Measurements from ENCODE around the gene SKI. TPM values are rescaled to one million over a fixed set of nuclear protein-coding genes. Genes with fewer than 3 reads are reported as not detected.

Gene SKI
- total RNA-seq, 1 experiment from 2014 or later = 89.5 TPM

DNA sequence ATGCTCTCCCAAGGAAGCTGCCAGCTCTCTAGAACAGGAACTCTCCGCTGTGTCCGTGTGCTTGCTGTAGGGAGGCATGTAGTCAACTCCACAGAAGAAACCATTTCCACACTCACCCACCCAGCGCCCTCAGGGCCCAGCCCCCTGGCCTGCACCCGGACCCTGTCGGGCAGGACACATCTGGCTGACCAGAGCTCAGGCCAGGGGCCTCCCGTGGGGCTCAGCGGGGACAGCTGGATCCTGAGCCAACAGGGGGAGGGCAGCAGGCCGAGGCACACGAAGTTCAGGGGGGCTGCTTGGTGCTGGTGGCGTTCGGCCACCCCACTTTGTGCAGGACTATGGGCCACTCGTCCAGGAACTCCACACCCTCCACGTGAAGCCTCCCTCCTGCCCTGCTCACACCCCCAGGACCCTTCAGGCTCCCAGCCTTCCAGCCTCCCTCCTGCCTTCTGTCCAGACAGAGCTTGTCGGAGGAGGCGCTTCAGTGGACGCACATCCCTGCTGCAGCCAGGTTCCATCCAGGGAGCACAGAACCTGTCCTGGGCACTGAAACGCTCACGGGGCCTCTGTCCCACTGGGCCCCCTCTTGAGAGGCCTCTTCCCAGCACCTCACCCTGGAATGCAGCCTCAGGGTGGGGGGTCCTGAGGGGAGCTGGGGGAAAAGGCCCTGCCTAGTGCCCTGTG is 18.6 kb upstream of the SKI start:
- H3K14ac ChIP-seq (ENCODE audit: insufficient read depth, low read length) = no peak overlapping the region
- TF ChIP-seq CTCF (conservative IDR thresholded peaks at IDR 0.05) = no peak
- no peak overlapping the region for H2BK15ac ChIP-seq (ENCODE audit: low read depth, low read length)
- H3T11ph ChIP-seq (ENCODE audit: low read length) = no peak overlapping the region
- no peak overlapping the region for H3K9ac ChIP-seq (ENCODE audit: extremely low read depth, insufficient read length, low read length)
- no peaks in the 10 kb centered on the region for H3K4me1 ChIP-seq (ENCODE audit: insufficient read depth, low read length)
- H3K27ac ChIP-seq (ENCODE audit: insufficient read length, low read depth, low read length) = no peak overlapping the region
- no peaks in the 10 kb centered on the region for H3K79me1 ChIP-seq (ENCODE audit: insufficient read depth, low read depth, low read length, poor library complexity, severe bottlenecking)
- no peaks in the 10 kb centered on the region for H3K79me2 ChIP-seq (ENCODE audit: insufficient read depth, low read length)
- H2BK12ac ChIP-seq (ENCODE audit: insufficient read length, low read depth, low read length) = no peak overlapping the region
- no peak for DNase-seq
- no peak overlapping the region for H4K91ac ChIP-seq (ENCODE audit: insufficient read length, low read depth, low read length)
- peak overlapping the region in 1 of 3 experiments; percentile 83; a peak in 2 of 7 replicates for H3K27ac Mint-ChIP-seq
- no peak overlapping the region for H2BK5ac ChIP-seq (ENCODE audit: insufficient read length, low read length)
- no peak overlapping the region for H3K23ac ChIP-seq (ENCODE audit: insufficient read length, low read depth, low read length)
- peak overlapping the region in 1 of 2 experiments; percentile 19; a peak in 1 of 5 replicates for H3K4me3 Mint-ChIP-seq
- no peak overlapping the region for H3K56ac ChIP-seq (ENCODE audit: insufficient read length, low read depth, low read length)
- H2BK20ac ChIP-seq (ENCODE audit: low read depth, low read length, poor library complexity, severe bottlenecking) = no peak overlapping the region
- H4K8ac ChIP-seq (replicated peaks; ENCODE audit: insufficient read length, low read depth, low read length) = no peak overlapping the region
- H3K27me3 ChIP-seq (ENCODE audit: insufficient read depth, low read length) = no peaks in the 10 kb centered on the region
- H3K23me2 ChIP-seq (ENCODE audit: insufficient read length, low read depth, low read length, poor library complexity, severe bottlenecking) = peaks cover 8% of the 10 kb centered on the region
- no peak overlapping the region for H2AFZ ChIP-seq (ENCODE audit: low read length)
- H3K4ac ChIP-seq (ENCODE audit: low read depth, low read length) = no peak overlapping the region
- H3K9me3 Mint-ChIP-seq = no peaks in the 10 kb centered on the region
- H2BK120ac ChIP-seq (ENCODE audit: low read depth, low read length, poor library complexity, severe bottlenecking) = no peak overlapping the region
- H2AK5ac ChIP-seq (ENCODE audit: insufficient read length, low read length) = no peak overlapping the region
- H3K4me1 Mint-ChIP-seq = peaks cover 10 to 36% of the 10 kb centered on the region in 2 experiments
- H3K27me3 Mint-ChIP-seq (ENCODE audit: low read depth) = peaks cover 13% of the 10 kb centered on the region
- H4K20me1 ChIP-seq (ENCODE audit: control insufficient read depth, insufficient read depth, insufficient read length) = no peaks in the 10 kb centered on the region
- no peaks in the 10 kb centered on the region; a peak in 1 of 7 replicates for H3K36me3 Mint-ChIP-seq (ENCODE audit: insufficient read depth in 1 of 3, low read depth in 3 of 3)
- H3K9me3 ChIP-seq (ENCODE audit: control insufficient read depth, low read depth, low read length) = no peaks in the 10 kb centered on the region
- H3K4me2 ChIP-seq (ENCODE audit: insufficient read depth, insufficient read length, low read length) = no peak overlapping the region
- no CpG with 5 or more reads among the region's 18 CpGs for WGBS (ENCODE audit: extremely low coverage, insufficient read length, low lambda C conversion rate)
- no peak overlapping the region for H4K5ac ChIP-seq (ENCODE audit: insufficient read length, low read depth, low read length)
- H3K18ac ChIP-seq (ENCODE audit: insufficient read length, low read depth, low read length) = no peak overlapping the region
